ENCODE measurements around the gene KIF5C. TPM values are rescaled to one million over a fixed set of nuclear protein-coding genes. Genes with fewer than 3 reads are reported as not detected.
A peak's percentile ranks its signal among the peaks of the same experiment; 100 is the strongest.

Gene KIF5C
- total and polyA plus RNA-seq, 7 experiments from 2014 or later = 0.58 to 14.3 (median 5.1) TPM

GRCh38 chr2:148913061-148913460 is 38.0 kb downstream of the KIF5C start:
- H3K27ac ChIP-seq (ENCODE audit: low read depth, low read length) = no peak overlapping the region
- intact Hi-C loops (cut with micrococcal nuclease) = no loop called here
- peaks cover 0 to 15% (median 0%) of the 10 kb centered on the region in 5 donors for H3K36me3 Mint-ChIP-seq
- no peaks in the 10 kb centered on the region for H3K4me1 ChIP-seq (ENCODE audit: control insufficient read depth in 2 of 2, insufficient read depth in 2 of 2, low read length in 2 of 2)
- no peak for DNase-seq
- no peak overlapping the region for H3K4me3 Mint-ChIP-seq
- H3K27me3 Mint-ChIP-seq = no peaks in the 10 kb centered on the region
- H3K4me3 ChIP-seq (ENCODE audit: low read length) = no peak overlapping the region
- CTCF ChIA-PET = no interaction called here
- H3K27ac Mint-ChIP-seq = no peak overlapping the region
- H3K36me3 ChIP-seq (ENCODE audit: control insufficient read depth in 2 of 3, insufficient read depth in 3 of 3, low read length in 3 of 3) = no peaks in the 10 kb centered on the region
- POLR2A ChIA-PET = interaction anchor here (0.6 kb wide), 1 partner anchor 892 kb away, joined by 3 read pairs; no protein-coding TSS in a partner anchor
- H3K27me3 ChIP-seq (ENCODE audit: control insufficient read depth in 2 of 2, insufficient read depth in 2 of 2, low read length in 2 of 2) = no peaks in the 10 kb centered on the region
- ATAC-seq = no peak
- peaks cover 0 to 4% (median 0%) of the 10 kb centered on the region in 11 donors for H3K9me3 Mint-ChIP-seq
- H3K4me1 Mint-ChIP-seq = peaks cover 0 to 10% (median 4%) of the 10 kb centered on the region in 7 donors
- no peaks in the 10 kb centered on the region for H3K9me3 ChIP-seq (ENCODE audit: control insufficient read depth in 2 of 3, low read length in 3 of 3)

- H3K9me3 ChIP-seq (ENCODE audit: control insufficient read depth in 2 of 3, low read length in 3 of 3) = peaks cover 0 to 1% (median 0%) of the 10 kb centered on the region in 3 experiments
- Mint-ChIP-seq H3K27ac (no peak overlapping the region), H3K9me3 (peaks cover 0 to 8% (median 4%) of the 10 kb centered on the region in 11 donors), H3K4me3 (no peak overlapping the region), H3K4me1 (peaks cover 0 to 10% (median 4%) of the 10 kb centered on the region in 7 donors), H3K36me3 (peaks cover 3 to 19% (median 4%) of the 10 kb centered on the region in 5 donors), H3K27me3 (peaks cover 0 to 2% (median 0%) of the 10 kb centered on the region in 5 donors)
- H3K4me1 ChIP-seq (ENCODE audit: control insufficient read depth in 2 of 2, insufficient read depth in 2 of 2, low read length in 2 of 2) = no peaks in the 10 kb centered on the region
- intact Hi-C loops (cut with micrococcal nuclease) = no loop called here
- DNase-seq (no peak), ATAC-seq (no peak)
- CTCF ChIA-PET = interaction anchor here (0.5 kb wide), 1 partner anchor 844 kb away, joined by 3 read pairs; no protein-coding TSS in a partner anchor
- POLR2A ChIA-PET = no interaction called here
- no peak overlapping the region for H3K27ac ChIP-seq (ENCODE audit: low read depth, low read length)
- H3K36me3 ChIP-seq (ENCODE audit: control insufficient read depth in 2 of 3, insufficient read depth in 3 of 3, low read length in 3 of 3) = no peaks in the 10 kb centered on the region
- no peak overlapping the region for H3K4me3 ChIP-seq (ENCODE audit: low read length)
- no peaks in the 10 kb centered on the region for H3K27me3 ChIP-seq (ENCODE audit: control insufficient read depth in 2 of 2, insufficient read depth in 2 of 2, low read length in 2 of 2)
Measured at GRCh38 chr2:148913492-148913891, 38.5 kb downstream of the KIF5C start.

- Histone ChIP-seq H3K4me1 (ENCODE audit: control insufficient read depth in 2 of 2, insufficient read depth in 2 of 2, low read length in 2 of 2) (no peaks in the 10 kb centered on the region), H3K27me3 (ENCODE audit: control insufficient read depth in 2 of 2, insufficient read depth in 2 of 2, low read length in 2 of 2) (no peaks in the 10 kb centered on the region), H3K36me3 (ENCODE audit: control insufficient read depth in 2 of 3, insufficient read depth in 3 of 3, low read length in 3 of 3) (no peaks in the 10 kb centered on the region), H3K4me3 (ENCODE audit: low read length) (no peak overlapping the region), H3K27ac (ENCODE audit: low read depth, low read length) (no peak overlapping the region), H3K9me3 (ENCODE audit: control insufficient read depth in 2 of 3, low read length in 3 of 3) (peaks cover 0 to 4% (median 0%) of the 10 kb centered on the region in 3 experiments)
- ChIA-PET POLR2A (no interaction called here), CTCF (no interaction called here)
- peaks cover 0 to 10% (median 4%) of the 10 kb centered on the region in 7 donors for H3K4me1 Mint-ChIP-seq
- peaks cover 7 to 19% (median 11%) of the 10 kb centered on the region in 5 donors for H3K36me3 Mint-ChIP-seq
- DNase-seq = no peak
- peaks cover 0 to 8% (median 0%) of the 10 kb centered on the region in 5 donors for H3K27me3 Mint-ChIP-seq
- no peak overlapping the region for H3K4me3 Mint-ChIP-seq
- ATAC-seq = no peak
- intact Hi-C loops (cut with micrococcal nuclease) = no loop called here
- H3K27ac Mint-ChIP-seq = no peak overlapping the region
- H3K9me3 Mint-ChIP-seq = peaks cover 0 to 13% (median 9%) of the 10 kb centered on the region in 11 donors
Measured at GRCh38 chr2:148914463-148914862, 39.4 kb downstream of the KIF5C start.

- DNase-seq (no peak), ATAC-seq (no peak)
- H3K4me3 Mint-ChIP-seq = no peak overlapping the region
- no peak overlapping the region for H3K27ac ChIP-seq (ENCODE audit: low read depth, low read length)
- ChIA-PET CTCF (no interaction called here), POLR2A (no interaction called here)
- H3K36me3 Mint-ChIP-seq = peaks cover 7 to 17% (median 11%) of the 10 kb centered on the region in 5 donors
- H3K4me1 ChIP-seq (ENCODE audit: control insufficient read depth in 2 of 2, insufficient read depth in 2 of 2, low read length in 2 of 2) = no peaks in the 10 kb centered on the region
- no peaks in the 10 kb centered on the region for H3K27me3 ChIP-seq (ENCODE audit: control insufficient read depth in 2 of 2, insufficient read depth in 2 of 2, low read length in 2 of 2)
- H3K4me1 Mint-ChIP-seq = peaks cover 0 to 4% (median 0%) of the 10 kb centered on the region in 7 donors
- intact Hi-C loops (cut with micrococcal nuclease) = no loop called here
- no peak overlapping the region for H3K4me3 ChIP-seq (ENCODE audit: low read length)
- H3K9me3 Mint-ChIP-seq = peaks cover 0 to 13% (median 9%) of the 10 kb centered on the region in 11 donors
- H3K36me3 ChIP-seq (ENCODE audit: control insufficient read depth in 2 of 3, insufficient read depth in 3 of 3, low read length in 3 of 3) = no peaks in the 10 kb centered on the region
- peaks cover 0 to 4% (median 0%) of the 10 kb centered on the region in 3 experiments for H3K9me3 ChIP-seq (ENCODE audit: control insufficient read depth in 2 of 3, low read length in 3 of 3)
- H3K27ac Mint-ChIP-seq = no peak overlapping the region
- H3K27me3 Mint-ChIP-seq = peaks cover 0 to 8% (median 0%) of the 10 kb centered on the region in 5 donors
Measured at GRCh38 chr2:148917431-148917830, 42.4 kb downstream of the KIF5C start.

GRCh38 chr2:148918554-148918953 is 43.5 kb downstream of the KIF5C start:
- Mint-ChIP-seq H3K27ac (peak overlapping the region in 1 of 9 donors; percentile 0), H3K27me3 (peaks cover 0 to 8% (median 0%) of the 10 kb centered on the region in 5 donors), H3K36me3 (peaks cover 7 to 19% (median 11%) of the 10 kb centered on the region in 5 donors), H3K4me3 (no peak overlapping the region), H3K9me3 (peaks cover 0 to 13% (median 9%) of the 10 kb centered on the region in 11 donors), H3K4me1 (peaks cover 0 to 4% (median 0%) of the 10 kb centered on the region in 7 donors)
- H3K27me3 ChIP-seq (ENCODE audit: control insufficient read depth in 2 of 2, insufficient read depth in 2 of 2, low read length in 2 of 2) = no peaks in the 10 kb centered on the region
- no peaks in the 10 kb centered on the region for H3K36me3 ChIP-seq (ENCODE audit: control insufficient read depth in 2 of 3, insufficient read depth in 3 of 3, low read length in 3 of 3)
- H3K4me1 ChIP-seq (ENCODE audit: control insufficient read depth in 2 of 2, insufficient read depth in 2 of 2, low read length in 2 of 2) = no peaks in the 10 kb centered on the region
- ATAC-seq (no peak), DNase-seq (no peak)
- intact Hi-C loops (cut with micrococcal nuclease) = no loop called here
- no peak overlapping the region for H3K4me3 ChIP-seq (ENCODE audit: low read length)
- no peak overlapping the region for H3K27ac ChIP-seq (ENCODE audit: low read depth, low read length)
- POLR2A ChIA-PET = no interaction called here
- CTCF ChIA-PET = no interaction called here
- H3K9me3 ChIP-seq (ENCODE audit: control insufficient read depth in 2 of 3, low read length in 3 of 3) = peaks cover 0 to 4% (median 0%) of the 10 kb centered on the region in 3 experiments

- POLR2A ChIA-PET = no interaction called here
- H3K4me3 Mint-ChIP-seq = no peak overlapping the region
Measured at GRCh38 chr2:148920559-148920958, 45.5 kb downstream of the KIF5C start.

More at GRCh38 chr2:148920559-148920958, 45.5 kb downstream of the KIF5C start:
- Histone ChIP-seq H3K4me3 (ENCODE audit: low read length) (no peak overlapping the region), H3K27ac (ENCODE audit: low read depth, low read length) (no peak overlapping the region), H3K4me1 (ENCODE audit: control insufficient read depth in 2 of 2, insufficient read depth in 2 of 2, low read length in 2 of 2) (no peaks in the 10 kb centered on the region), H3K9me3 (ENCODE audit: control insufficient read depth in 2 of 3, low read length in 3 of 3) (peaks cover 0 to 4% (median 0%) of the 10 kb centered on the region in 3 experiments), H3K36me3 (ENCODE audit: control insufficient read depth in 2 of 3, insufficient read depth in 3 of 3, low read length in 3 of 3) (no peaks in the 10 kb centered on the region), H3K27me3 (ENCODE audit: control insufficient read depth in 2 of 2, insufficient read depth in 2 of 2, low read length in 2 of 2) (no peaks in the 10 kb centered on the region)
- Mint-ChIP-seq H3K27me3 (peaks cover 0 to 8% (median 0%) of the 10 kb centered on the region in 5 donors), H3K27ac (no peak overlapping the region), H3K4me1 (peaks cover 0 to 10% (median 0%) of the 10 kb centered on the region in 7 donors), H3K36me3 (peaks cover 7 to 26% (median 11%) of the 10 kb centered on the region in 5 donors), H3K9me3 (peaks cover 0 to 13% (median 9%) of the 10 kb centered on the region in 11 donors)
- intact Hi-C loops (cut with micrococcal nuclease) = loop anchor here in 1 of 2 donors (10.0 kb wide), 1 partner anchor 644 kb away; no protein-coding TSS in a partner anchor
- DNase-seq (no peak), ATAC-seq (no peak)
- CTCF ChIA-PET = no interaction called here
